Uterus (tissue), 2 donors: ENCODE results near the gene LRP1B.

Experiments used
- CTCF ChIP-seq, 4 experiments: fragments of 200-600 bp in 2 of 4; fragments of 450-650 bp in 2 of 4; sonication (generic) in 2 of 4; IDR thresholded peaks; one replicate each; pipeline ENCODE4 v1.5.1; 2016 to 2019; ENCODE audit warnings: antibody characterized with exemption in 4 of 4, mild to moderate bottlenecking in 2 of 4, moderate library complexity in 1 of 4
- POLR2A ChIP-seq, 2 donors: fragments of 450-650 bp; IDR thresholded peaks; one replicate each; pipeline ENCODE4 v1.6.1; 2016; ENCODE audit warnings: antibody characterized with exemption in 2 of 2, mild to moderate bottlenecking in 1 of 2, moderate library complexity in 1 of 2

GRCh38 chr2:141109633-141110032 is 1021.2 kb downstream of the LRP1B start:
- TF ChIP-seq CTCF (IDR thresholded peaks at IDR 0.05) (no peak), POLR2A (IDR thresholded peaks at IDR 0.05) (no peak)
